WI38 (cell line): ENCODE data around the gene DOCK1.

ENCODE experiments used
- H3K4me3 ChIP-seq: 2 replicates; pipeline ENCODE4 v1.5.1; 2011; ENCODE audit warnings: low read depth, mild to moderate bottlenecking, control low read depth, low read length
- CTCF ChIP-seq: IDR thresholded peaks from 2 replicates; pipeline ENCODE4 v1.5.1; 2012; ENCODE audit warnings: low read depth, mild to moderate bottlenecking, control low read depth, low read length

The DOCK1 gene

GRCh38 chr10:127012769-127013152 lies 107.5 kb downstream of the DOCK1 start:
- no peak for TF ChIP-seq CTCF
- no peak overlapping the region for H3K4me3 ChIP-seq

- no peak for TF ChIP-seq CTCF
- no peak overlapping the region for H3K4me3 ChIP-seq
Observed at GRCh38 chr10:127013211-127013656, 108.0 kb downstream of the DOCK1 start.

GRCh38 chr10:127013691-127014473 lies 108.7 kb downstream of the DOCK1 start:
- no peak for TF ChIP-seq CTCF
- H3K4me3 ChIP-seq: no peak overlapping the region

GRCh38 chr10:127014671-127015070 lies 109.4 kb downstream of the DOCK1 start:
- H3K4me3 ChIP-seq: no peak overlapping the region
- TF ChIP-seq CTCF: no peak

GRCh38 chr10:127015373-127015772 lies 110.1 kb downstream of the DOCK1 start:
- H3K4me3 ChIP-seq: no peak overlapping the region
- TF ChIP-seq CTCF: no peak

- H3K4me3 ChIP-seq: no peak overlapping the region
- TF ChIP-seq CTCF: no peak
Observed at GRCh38 chr10:127016331-127016730, 111.1 kb downstream of the DOCK1 start.

- H3K4me3 ChIP-seq: no peak overlapping the region
- no peak for TF ChIP-seq CTCF
Observed at GRCh38 chr10:127017541-127018297, 112.5 kb downstream of the DOCK1 start.
